GM19025 (cell line): ENCODE measurements around the gene TMCC1.
"Not testable (repeated sequence)": the region's sequence is repeated elsewhere in the genome, so short reads cannot be mapped to it uniquely, and the experiment has no call there.

Experiments
- ATAC-seq: cut with Tn5 transposase; IDR thresholded peaks from one replicate; pipeline ENCODE4 v1.9.1; 2021; ENCODE audit warnings: mild to moderate bottlenecking, low read depth, moderate library complexity; ENCODE audit not compliant: unreplicated experiment

TMCC1 gene

DNA sequence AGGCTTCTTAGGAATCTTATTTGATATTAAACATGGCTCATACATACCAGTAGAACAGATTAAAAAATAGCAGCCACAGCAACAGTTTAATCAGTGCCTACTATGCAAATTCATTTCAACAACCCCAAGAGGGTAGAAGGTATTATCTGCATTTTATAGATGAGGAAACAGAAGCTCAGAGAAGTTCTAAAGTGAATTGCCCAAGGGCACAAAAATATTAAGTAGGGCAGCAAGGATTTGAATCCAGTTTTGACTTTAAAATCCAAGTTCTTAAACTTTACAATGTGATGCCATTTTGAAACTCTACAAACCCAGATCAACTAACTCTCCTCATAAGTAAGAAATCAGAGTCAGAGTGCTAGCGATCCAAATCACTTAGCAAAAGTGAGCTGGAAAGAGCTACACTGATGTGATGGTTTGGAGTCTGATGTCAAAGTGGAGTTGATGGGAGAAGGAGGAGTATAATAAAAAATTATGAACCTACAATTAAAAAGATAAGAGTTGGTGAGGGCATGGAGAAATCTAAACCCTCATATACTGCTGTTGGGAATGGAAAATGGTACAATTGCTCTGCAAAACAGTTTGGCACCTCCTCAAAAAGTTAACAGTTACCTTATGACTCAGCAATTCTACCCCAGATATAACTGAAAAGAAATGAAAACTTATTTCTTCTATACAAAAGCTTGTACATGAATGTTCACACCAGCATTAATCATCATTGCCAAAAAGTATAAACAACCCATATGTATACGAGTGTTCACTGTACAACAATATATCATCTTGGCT, 236.1 kb downstream of the TMCC1 start:
- no peak for ATAC-seq

DNA sequence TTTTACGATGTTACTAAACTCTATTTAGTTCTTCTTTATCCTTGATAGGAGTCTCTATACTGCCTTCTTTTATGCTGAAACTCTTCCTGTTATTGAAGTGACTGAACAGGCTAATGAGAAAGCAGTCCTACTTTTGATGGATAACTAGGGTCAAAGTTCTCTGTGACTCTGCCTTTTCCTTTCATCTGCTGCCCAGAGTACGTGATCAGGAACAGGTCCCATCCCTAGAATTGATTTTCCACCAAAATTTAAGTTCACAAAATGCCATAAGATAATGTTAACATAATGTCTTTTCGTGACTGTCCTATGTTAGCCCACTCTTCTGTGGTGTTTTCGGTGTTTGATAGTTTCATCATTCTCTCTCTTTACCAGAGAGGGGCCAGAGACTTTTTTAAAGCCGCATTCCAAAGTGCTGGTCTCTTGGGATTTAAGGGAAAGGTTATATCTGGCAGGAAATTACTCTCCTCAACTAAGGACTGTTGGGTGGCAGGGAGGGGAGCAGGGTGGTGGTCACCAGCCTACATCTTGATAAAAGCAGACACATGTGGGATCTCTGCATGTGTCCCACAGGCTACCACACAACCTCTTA, 236.8 kb downstream of the TMCC1 start:
- no peak for ATAC-seq

DNA sequence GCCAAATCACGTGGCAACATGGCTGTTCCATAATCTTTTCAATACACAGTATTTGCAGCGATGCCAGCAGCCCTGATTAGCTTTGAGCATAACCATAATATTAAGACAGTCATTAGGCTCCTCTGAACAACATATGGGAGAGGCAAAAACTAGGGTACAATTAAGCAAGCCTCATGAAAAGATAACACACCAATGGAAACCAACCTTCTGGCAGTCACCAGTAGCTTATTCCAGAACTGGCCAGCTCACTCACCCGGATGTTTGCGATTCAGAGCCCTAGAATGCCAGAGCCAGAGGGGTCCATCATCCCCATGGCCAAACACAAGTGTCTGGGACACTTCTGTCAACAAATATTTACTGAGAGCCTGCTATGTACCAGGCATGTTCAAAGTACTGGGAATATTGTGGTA, 238.2 kb downstream of the TMCC1 start:
- no peak for ATAC-seq

DNA sequence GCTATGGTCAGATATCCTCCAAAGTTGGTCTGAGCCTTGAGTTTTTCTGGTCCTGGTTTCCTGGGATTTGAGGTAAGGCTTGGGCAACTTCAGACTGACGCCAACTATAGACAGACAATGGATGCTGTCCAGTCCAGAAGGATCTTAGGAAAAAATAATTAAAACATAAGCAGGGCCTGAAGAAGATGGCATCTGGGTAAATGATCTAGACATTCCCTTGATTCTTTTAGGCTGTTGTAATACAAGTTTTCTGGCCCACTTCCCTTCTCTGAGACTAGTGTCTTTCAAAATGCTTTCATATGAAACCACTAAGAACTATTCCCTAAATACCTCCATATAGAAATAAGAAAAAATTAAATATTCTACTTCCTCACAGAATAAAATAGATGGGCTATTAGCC, 239.4 kb downstream of the TMCC1 start:
- ATAC-seq, result no peak

DNA sequence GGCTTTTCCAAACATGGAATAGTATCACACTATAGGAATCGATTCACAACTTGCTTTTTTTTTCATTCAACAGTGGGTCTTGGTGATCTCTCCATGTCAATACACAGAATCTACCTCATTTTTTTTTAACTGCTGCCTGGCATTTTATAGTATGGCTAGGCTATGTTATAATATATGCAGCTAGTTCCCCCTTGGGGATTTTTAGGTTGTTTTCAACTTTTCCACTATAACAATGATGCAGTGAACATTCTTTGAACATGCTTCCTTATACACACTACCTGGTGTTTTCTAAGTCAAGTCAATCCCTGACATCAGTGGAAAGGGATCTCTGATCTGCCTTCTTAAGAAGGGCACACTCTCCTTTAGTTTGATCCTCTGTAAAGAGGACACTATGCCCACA, 240.5 kb downstream of the TMCC1 start:
- no peak for ATAC-seq

DNA sequence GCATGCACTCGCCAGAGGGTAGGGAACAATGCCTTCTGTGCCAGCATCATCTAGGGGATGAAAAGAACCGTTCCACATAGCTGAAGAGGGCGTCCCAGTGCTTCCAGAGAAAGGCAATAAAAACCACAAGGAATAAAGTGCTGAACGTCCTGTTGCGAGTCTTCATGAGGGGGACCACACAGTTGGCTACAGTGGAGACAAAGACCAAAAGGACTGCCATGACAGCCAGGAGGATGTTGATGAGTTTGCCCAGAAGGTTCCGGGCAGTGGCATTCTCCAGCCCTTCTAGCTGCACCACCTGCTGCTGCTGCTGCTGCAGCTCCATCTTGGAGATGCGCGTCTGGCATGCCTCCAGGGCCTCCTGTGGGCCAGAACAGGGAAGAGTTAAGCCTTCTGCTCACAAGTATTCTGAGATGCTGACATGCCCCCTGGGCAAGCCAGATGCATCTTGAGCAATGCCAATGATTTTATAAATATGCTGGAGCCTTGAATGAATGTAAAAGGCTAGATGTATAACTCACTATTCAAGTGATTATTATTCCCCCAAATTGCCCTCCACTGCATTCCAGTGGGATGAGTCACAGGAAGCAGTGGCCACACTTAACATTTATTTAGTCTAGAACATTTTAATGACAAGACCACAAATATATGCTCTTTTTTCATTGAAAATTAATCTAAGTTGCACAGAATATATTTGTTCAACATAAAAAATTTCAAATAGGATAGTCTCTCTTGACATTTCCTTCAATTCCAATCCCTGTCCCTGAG, 241.9 kb downstream of the TMCC1 start:
- ATAC-seq, result no peak

DNA sequence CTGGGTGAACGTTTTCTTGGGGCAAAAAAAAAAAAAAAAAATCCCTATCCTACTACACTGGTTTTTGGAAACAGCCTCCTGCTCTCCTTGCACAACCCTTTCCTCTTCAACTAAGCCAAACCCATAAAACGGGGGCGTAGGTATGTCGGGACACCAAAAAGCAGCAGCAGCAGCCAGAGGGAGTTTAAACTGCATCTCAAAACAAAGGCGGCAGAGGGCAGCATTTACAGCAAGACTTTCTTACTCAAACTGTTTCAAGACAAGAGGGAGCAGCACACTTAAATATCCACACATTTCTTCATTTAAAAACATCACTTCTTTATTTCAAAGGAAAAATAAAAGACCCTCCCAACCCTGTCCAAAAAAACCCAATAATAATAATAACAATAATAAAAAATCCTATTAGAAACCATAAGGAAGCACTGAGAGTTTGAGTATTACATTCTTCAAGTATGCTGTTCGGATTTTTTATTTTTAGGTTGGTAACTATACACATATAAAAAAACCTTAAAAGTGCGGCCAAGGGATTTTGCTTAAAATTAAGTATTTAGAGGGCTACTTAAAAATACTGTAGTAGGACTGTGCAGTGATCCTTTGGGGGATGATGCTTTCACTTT, 243.1 kb downstream of the TMCC1 start:
- no peak for ATAC-seq

DNA sequence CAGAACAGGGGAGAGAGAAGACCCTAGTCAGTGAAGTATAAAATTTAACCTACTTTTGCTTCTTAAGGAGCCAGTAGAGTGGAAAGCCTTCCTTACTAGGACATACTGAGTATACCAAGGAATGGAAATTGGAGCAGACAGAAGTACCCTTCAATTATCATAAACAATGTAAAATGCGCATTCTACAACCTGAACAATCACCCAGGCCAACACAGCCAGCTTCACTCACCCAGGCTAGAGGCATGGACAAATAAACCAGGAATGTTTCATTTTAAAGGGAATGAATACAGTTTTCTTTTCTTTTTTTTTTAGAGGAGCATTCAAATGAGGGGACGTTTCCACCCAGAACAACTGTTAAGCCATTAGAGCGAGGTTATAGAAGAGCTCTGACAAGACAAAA, 245.1 kb downstream of the TMCC1 start:
- no peak for ATAC-seq

DNA sequence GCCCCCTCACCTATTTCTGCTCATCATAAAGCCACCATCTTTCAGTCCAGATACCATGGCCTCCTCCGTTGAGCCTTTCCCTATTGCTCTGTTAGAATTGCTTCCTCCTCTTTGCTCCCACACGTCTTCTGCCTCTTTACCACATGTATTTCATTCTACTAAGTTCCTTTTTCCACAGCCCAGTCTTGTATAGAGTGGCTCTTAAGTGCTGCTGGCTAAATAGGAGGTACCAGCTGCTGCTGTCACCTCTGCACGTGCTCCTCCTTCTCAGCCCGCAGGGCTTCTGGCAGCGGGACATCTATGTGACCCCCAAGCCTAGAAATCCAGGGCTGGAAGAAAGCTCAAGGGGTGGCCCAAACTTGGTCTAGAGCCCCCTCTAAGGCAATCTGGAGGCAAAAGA, 248.2 kb downstream of the TMCC1 start:
- no peak for ATAC-seq

DNA sequence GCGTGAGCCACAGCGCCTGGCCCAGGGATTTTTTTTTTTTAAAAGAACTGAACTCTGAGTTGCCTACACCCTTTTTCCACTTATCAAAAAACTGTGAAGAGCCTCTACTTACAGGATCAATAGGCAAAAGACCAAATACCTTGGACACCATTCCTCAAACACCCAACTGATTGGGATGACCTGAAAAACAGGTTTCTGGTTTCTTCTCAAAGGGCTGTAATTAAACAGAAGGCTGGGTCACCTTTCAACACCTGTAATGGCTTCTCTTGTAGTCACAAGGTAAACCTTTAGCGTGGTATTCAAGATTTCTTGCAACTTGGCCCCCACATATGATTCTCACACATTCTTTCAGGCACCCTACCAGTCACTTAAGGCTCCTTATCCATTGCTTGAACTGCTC, 248.7 kb downstream of the TMCC1 start:
- no peak for ATAC-seq

DNA sequence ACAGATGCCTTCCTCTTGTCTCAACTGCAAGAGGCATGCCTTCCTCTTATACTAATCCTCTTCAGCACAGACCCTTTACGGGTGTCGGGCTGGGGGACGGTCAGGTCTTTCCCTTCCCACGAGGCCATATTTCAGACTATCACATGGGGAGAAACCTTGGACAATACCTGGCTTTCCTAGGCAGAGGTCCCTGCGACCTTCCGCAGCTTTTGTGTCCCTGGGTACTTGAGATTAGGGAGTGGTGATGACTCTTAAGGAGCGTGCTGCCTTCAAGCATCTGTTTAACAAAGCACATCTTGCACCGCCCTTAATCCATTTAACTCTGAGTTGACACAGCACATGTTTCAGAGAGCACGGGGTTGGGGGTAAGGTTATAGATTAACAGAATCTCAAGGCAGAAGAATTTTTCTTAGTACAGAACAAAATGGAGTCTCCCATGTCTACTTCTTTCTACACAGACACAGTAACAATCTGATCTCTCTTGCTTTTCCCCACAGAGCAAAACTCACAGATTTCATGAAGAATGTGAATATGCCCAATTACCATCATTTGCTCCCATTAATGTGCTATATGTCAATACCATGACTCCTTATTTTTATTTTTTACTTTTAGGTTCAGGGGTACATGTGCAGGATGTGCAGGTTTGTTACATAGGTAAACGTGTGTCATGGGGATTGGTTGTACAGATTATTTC, 251.8 kb downstream of the TMCC1 start:
- not testable (repeated sequence) for ATAC-seq

DNA sequence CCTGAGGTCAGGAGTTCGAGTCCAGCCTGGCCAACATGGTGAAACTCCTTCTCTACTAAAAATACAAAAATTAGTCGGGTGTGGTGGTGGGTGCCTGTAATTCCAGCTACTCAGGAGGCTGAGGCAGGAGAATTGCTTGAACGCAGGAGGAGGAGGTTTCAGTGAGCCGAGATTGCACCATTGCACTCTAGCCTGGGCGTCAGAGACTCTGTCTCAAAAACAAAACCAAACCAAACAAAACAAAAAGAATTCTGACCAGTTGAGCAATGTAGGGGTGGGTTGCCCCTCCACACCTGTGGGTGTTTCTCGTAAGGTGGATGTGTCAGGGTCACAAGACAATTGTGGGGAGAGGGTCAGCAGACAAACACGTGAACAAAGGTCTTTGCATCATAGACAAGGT, 252.5 kb downstream of the TMCC1 start:
- ATAC-seq, result not testable (repeated sequence)

DNA sequence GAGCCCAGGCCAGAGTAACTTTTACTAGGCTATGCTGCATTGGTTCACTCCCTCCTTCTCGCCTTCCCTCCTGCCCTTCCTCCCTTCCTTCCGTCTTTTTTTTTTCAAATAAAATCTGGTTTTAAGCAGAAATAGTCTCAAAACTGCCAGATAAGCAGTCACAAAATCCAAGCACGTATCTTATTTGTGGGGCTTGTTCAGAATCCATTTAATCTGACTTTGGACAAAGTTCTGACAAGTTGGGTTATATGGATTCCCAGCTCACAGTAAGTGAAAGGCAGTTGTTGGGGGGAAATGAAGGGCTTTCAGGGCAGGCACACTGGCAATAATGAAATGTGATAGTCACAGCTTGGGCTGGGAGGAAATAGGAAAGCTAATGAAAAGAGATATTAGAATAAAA, 255.0 kb downstream of the TMCC1 start:
- ATAC-seq, result no peak

DNA sequence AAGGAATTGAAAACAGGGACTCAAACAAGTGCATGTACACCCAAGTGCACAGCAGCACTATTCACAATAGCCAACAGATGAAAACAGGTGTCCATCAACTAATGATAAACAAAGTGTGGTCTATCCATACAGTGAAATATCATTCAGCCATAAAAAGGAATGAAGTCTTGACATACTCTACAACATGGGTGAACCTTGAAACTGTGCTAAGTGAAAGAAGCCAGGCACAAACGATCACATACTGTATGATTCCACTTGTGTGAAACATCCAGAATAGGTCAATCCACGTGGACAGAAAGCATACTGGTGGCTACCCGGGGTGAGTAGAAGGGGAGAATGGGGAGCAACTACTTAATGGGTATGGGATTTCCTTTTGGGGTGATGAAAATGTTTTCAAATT, 257.4 kb downstream of the TMCC1 start:
- no peak for ATAC-seq

DNA sequence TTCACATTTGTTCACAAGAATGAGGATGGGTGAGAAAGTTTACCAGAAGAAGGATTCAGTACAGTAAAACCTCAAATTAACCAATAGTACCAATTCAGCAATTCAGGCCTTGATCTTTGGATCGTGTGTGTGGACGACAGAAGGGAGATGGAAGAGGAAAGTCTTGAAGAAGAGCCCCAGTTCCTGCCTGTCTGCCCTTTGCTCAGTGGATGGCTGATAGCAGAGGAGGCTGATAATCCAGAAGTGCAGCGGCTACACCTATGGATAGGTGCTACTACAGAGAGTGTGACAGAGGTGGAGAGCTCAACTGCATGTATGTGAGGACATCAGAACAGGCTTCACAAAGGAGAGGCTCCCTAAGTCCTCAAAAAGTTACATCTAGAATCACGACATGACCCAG, 257.9 kb downstream of the TMCC1 start:
- ATAC-seq, result no peak

DNA sequence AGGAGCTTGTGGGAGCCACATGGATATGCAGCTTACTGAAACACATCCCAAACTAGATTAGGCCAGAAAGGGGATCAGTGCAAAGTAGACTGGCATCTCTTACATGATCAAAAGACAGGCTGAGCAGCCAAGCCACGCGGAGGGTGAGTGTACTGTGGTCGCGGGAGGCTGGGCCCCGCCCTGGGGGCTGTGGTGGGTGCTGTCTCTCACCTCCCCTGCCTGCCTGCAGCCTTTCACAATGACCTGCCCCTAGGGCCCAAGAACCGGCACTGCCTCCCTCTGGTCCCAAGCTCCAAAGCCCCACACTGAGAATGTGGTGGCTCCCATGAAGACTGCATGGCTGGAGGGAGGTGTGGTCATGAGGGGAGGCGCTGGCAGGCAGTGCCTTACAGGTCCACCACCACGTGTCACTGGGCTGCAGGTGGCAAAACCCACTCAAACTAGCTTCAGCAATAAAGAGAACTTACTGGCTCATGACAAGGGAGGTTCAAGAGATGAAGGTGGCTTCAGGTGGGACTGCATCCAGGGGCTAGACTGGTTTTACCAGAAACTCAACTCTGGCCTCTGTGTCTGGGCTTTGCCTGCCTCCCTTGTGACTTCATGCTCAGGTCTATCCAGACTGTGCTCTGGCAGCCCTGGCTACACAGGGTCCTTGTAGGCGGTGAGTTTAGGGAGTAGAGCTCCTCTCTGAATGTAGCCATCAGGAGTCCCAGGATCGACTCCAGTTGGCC, 259.6 kb downstream of the TMCC1 start:
- ATAC-seq, result no peak

DNA sequence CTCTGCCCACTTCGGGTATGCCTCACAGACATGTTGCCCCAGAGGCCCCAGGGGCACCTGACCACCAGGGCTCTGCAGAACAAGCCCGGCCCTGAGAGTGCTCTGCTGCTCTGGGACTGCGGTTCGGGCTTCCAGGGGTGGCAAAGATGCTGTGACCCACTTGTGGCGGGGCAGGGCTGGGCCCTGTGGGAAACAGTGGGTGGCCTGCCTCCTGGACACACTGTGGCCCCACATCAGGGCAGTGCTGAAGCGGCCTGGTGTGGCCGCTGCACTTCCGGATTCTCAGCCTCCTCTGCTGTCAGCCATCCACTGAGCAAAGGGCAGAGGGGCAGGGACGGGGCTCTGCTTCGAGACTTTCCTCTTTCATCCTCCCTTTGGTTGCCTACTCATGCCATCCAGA, 260.5 kb downstream of the TMCC1 start:
- no peak for ATAC-seq

DNA sequence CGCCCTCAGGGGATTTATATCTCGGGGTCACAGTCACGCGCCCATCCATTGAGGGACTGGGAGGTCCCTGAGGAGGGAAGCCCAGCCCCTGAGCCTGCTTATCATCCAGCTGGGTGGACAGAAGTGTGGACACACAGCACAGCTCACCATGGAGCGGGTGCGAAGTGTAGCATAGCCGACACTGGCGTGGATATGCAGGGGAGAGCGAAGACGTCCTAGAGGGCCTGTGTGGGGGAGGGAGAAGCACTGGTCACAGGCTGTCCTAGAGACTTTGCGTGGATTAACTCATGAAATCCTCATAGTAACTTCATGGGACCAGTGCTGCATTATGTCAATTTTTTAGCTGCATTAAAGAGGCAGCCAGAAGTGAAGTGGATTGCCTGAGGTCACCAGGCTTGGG, 261.0 kb downstream of the TMCC1 start:
- ATAC-seq, result no peak

DNA sequence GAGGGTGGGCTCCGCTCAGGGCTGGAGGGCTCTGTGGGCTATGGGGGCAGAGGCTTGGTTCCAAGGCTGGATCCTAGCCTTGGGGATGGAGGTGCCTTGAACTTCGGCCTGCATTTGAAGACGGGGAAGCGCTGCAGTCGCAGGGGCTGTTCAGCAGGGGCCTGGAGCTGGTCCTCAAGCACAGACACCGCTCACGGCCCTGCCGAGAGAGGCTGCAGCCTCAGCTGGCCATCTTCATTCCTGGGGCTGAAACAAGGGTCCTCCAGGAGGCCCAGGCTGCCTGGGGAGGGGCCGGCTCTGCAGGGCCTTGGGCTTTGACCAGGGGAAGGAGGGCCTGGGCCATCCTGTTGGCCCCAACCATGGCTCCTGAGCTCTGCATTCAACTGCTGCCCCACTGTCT, 261.5 kb downstream of the TMCC1 start:
- no peak for ATAC-seq

DNA sequence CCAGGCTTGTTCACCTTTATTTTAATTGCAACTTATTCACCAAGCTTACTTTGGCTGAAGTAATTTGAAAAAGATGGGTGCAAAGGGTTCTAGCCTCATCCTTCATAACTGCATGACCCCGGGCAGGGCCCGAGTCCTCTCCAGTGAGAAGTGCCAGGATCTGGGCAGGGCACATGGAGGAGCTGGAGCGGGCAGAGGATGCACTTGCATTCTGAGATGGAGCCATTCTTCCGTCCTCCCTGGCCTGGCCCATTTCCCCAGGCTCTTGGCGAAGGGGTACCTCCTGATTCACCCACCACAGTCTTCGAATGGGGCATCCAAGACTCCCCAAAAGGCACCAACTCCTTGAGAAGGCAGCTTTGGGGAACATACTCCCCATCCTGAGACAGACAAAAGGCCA, 264.5 kb downstream of the TMCC1 start:
- ATAC-seq, result no peak
